LNCaP clone FGC (cell line): ENCODE results near the gene RPS23.
A peak's percentile ranks its signal among the peaks of the same experiment; 100 is the strongest.
"Not testable (repeated sequence)": the region's sequence is repeated elsewhere in the genome, so short reads cannot be mapped to it uniquely, and the experiment has no call there.

Experiments
- DNase-seq: peaks from one replicate; pipeline ENCODE4 v3.0.0-alpha.2; 2011; ENCODE audit warnings: low read depth
- H3K4me3 ChIP-seq: 2 replicates; pipeline ENCODE4 v1.5.1; 2011; ENCODE audit warnings: mild to moderate bottlenecking, low read depth, low read length, control low read depth
- CTCF ChIP-seq: IDR thresholded peaks from 2 replicates; pipeline ENCODE4 v1.5.1; 2012; ENCODE audit warnings: mild to moderate bottlenecking; ENCODE audit not compliant: control insufficient read depth, insufficient read depth; ENCODE audit errors: extremely low read depth

The RPS23 gene

DNA sequence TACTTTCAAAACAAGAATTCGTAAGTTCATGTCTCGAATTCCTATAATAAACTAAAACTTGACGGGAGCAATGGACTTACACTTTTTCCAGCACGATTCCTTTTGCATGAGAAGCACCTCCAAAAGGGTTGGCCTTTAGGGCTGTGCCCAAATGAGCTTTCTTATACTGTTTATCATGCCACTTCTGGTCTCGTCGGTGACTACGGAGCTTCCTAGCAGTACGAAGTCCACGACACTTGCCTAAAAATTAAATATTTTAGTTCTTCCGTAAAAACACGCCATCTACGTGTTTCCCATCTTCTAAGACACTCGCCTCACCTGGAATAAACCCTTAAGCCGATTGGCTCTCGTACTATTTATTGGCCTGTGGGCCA is 554 bp downstream of the RPS23 start:
- H3K4me3 ChIP-seq: peak overlapping the region; percentile 90
- TF ChIP-seq CTCF: no peak
- DNase-seq: peak; percentile 35

- no peak for TF ChIP-seq CTCF
- DNase-seq: no peak
- H3K4me3 ChIP-seq: peak overlapping the region; percentile 90
Measured at GRCh38 chr5:82276800-82277612, 1.1 kb downstream of the RPS23 start.

GRCh38 chr5:82275216-82275664 is 2.9 kb downstream of the RPS23 start:
- no peak for DNase-seq
- no peak for TF ChIP-seq CTCF
- no peak overlapping the region for H3K4me3 ChIP-seq

GRCh38 chr5:82274343-82275211 is 3.6 kb downstream of the RPS23 start:
- TF ChIP-seq CTCF: no peak
- no peak overlapping the region for H3K4me3 ChIP-seq
- DNase-seq: no peak

DNA sequence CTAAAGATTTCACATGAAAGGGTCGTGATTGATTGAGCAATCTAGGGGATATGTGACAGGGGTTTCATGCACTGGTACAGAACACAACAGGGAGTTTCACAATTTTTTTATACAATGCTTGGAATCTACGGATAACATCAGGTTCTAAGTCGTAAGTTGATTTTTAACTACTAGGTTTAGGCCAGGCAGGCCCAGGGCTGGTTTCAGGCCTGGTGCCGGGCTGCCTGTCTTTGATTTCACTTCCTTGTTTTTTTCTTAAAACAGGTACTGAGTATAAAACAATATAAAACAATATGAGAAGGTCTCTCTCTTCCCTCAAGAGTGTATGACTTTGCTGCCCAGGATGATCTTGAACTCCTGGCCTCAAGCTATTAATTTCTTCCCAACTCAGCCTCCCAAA is 4.7 kb downstream of the RPS23 start:
- not testable (repeated sequence) for DNase-seq, H3K4me3 ChIP-seq

- not testable (repeated sequence) for H3K4me3 ChIP-seq, DNase-seq
Measured at GRCh38 chr5:82272571-82273356, 5.4 kb downstream of the RPS23 start.

DNA sequence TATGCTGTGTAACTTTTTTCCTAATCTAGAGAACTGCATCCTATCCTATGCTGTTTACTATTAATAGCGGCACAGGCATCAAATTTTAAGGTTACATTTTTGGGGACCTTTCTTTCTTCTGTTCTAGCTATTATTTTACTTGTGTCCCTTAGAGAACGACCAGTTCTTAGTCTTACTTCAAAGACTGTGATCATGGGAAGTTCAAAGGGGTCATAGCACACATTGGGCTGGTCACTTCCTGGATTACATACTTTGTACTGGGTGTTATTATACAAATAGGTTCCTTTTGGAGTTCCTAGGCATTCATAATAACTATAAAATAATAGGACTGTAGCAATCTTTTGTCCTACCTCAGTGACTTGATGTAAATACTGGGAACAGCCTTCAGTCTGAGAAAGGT is 8.8 kb downstream of the RPS23 start:
- DNase-seq, H3K4me3 ChIP-seq: not testable (repeated sequence)

- DNase-seq, H3K4me3 ChIP-seq: not testable (repeated sequence)
Measured at GRCh38 chr5:82267297-82267933, 10.7 kb downstream of the RPS23 start.
